Mesothelial cell of epicardium (in vitro differentiated cells): Measurements from ENCODE around the gene UPF3A. TPM values are rescaled to one million over a fixed set of nuclear protein-coding genes. Genes with fewer than 3 reads are reported as not detected.
"Not testable (repeated sequence)": the region's sequence is repeated elsewhere in the genome, so short reads cannot be mapped to it uniquely, and the experiment has no call there.

ENCODE experiments used
- DNase-seq, 2 experiments: peaks; one replicate each; pipeline ENCODE4 v3.0.0; 2021; ENCODE audit warnings: low spot score in 2 of 2; ENCODE audit not compliant: unreplicated experiment in 2 of 2
- H3K27ac Mint-ChIP-seq: 2 replicates; pipeline ENCODE4 v1.8.0; 2021; ENCODE audit warnings: mixed read lengths
- H3K27me3 Mint-ChIP-seq: 2 replicates; pipeline ENCODE4 v1.8.0; 2021; ENCODE audit warnings: low read depth, mixed read lengths
- H3K36me3 Mint-ChIP-seq: 2 replicates; pipeline ENCODE4 v1.8.0; 2021; ENCODE audit warnings: mixed read lengths
- H3K4me1 Mint-ChIP-seq: 2 replicates; pipeline ENCODE4 v1.8.0; 2021; ENCODE audit warnings: mixed read lengths
- H3K4me3 Mint-ChIP-seq: 2 replicates; pipeline ENCODE4 v1.8.0; 2021; ENCODE audit warnings: mild to moderate bottlenecking, moderate library complexity, mixed read lengths
- H3K9me3 Mint-ChIP-seq: 2 replicates; pipeline ENCODE4 v1.8.0; 2021; ENCODE audit warnings: mixed read lengths
- CTCF ChIP-seq: fragments of 200-600 bp; sonication (generic); IDR thresholded peaks from one replicate; pipeline ENCODE4 v1.5.0; 2021; ENCODE audit warnings: antibody characterized with exemption; ENCODE audit not compliant: unreplicated experiment
- total RNA-seq: library from RNA; stranded (reverse); gene quantifications from 3 replicates; pipeline ENCODE4 v1.2.1, GENCODE V29; 2021

UPF3A gene
- total RNA-seq, 1 donor from 2014 or later, result 123 TPM

GRCh38 chr13:114248011-114248410, 33.4 kb upstream of the UPF3A start:
- peaks cover 48% of the 10 kb centered on the region for H3K36me3 Mint-ChIP-seq
- TF ChIP-seq CTCF, result no peak

GRCh38 chr13:114249077-114249476, 32.3 kb upstream of the UPF3A start:
- no peaks in the 10 kb centered on the region for H3K9me3 Mint-ChIP-seq
- no peak for TF ChIP-seq CTCF
- no peaks in the 10 kb centered on the region for H3K27me3 Mint-ChIP-seq
- no peaks in the 10 kb centered on the region for H3K4me1 Mint-ChIP-seq
- peaks cover 46% of the 10 kb centered on the region for H3K36me3 Mint-ChIP-seq
- H3K27ac Mint-ChIP-seq, result no peak overlapping the region
- DNase-seq, result no peak
- H3K4me3 Mint-ChIP-seq, result no peak overlapping the region

More at GRCh38 chr13:114248011-114248410, 33.4 kb upstream of the UPF3A start:
- no peak overlapping the region for H3K4me3 Mint-ChIP-seq
- no peak for DNase-seq
- no peaks in the 10 kb centered on the region for H3K4me1 Mint-ChIP-seq
- no peaks in the 10 kb centered on the region for H3K9me3 Mint-ChIP-seq
- no peak overlapping the region for H3K27ac Mint-ChIP-seq
- no peaks in the 10 kb centered on the region for H3K27me3 Mint-ChIP-seq

- not testable (repeated sequence) for H3K4me3 Mint-ChIP-seq, H3K4me1 Mint-ChIP-seq, DNase-seq, H3K27ac Mint-ChIP-seq, H3K9me3 Mint-ChIP-seq, H3K27me3 Mint-ChIP-seq
- peaks cover 50% of the 10 kb centered on the region for H3K36me3 Mint-ChIP-seq
Measured at GRCh38 chr13:114251639-114252440, 29.6 kb upstream of the UPF3A start.

GRCh38 chr13:114256547-114256946, 24.9 kb upstream of the UPF3A start:
- Mint-ChIP-seq H3K4me1 (no peaks in the 10 kb centered on the region), H3K27me3 (no peaks in the 10 kb centered on the region), H3K9me3 (no peaks in the 10 kb centered on the region), H3K36me3 (peaks cover 54% of the 10 kb centered on the region), H3K27ac (no peak overlapping the region), H3K4me3 (no peak overlapping the region)
- DNase-seq, result no peak
- no peak for TF ChIP-seq CTCF

GRCh38 chr13:114257014-114257413, 24.4 kb upstream of the UPF3A start:
- Mint-ChIP-seq H3K27me3 (no peaks in the 10 kb centered on the region), H3K36me3 (peaks cover 55% of the 10 kb centered on the region), H3K9me3 (no peaks in the 10 kb centered on the region), H3K4me1 (no peaks in the 10 kb centered on the region), H3K27ac (no peak overlapping the region), H3K4me3 (no peak overlapping the region)
- no peak for TF ChIP-seq CTCF
- DNase-seq, result no peak

- no peaks in the 10 kb centered on the region for H3K4me1 Mint-ChIP-seq
- no peak for DNase-seq
- H3K9me3 Mint-ChIP-seq, result no peaks in the 10 kb centered on the region
- no peaks in the 10 kb centered on the region for H3K27me3 Mint-ChIP-seq
- TF ChIP-seq CTCF, result no peak
- H3K36me3 Mint-ChIP-seq, result peaks cover 56% of the 10 kb centered on the region
- H3K4me3 Mint-ChIP-seq, result no peak overlapping the region
- H3K27ac Mint-ChIP-seq, result no peak overlapping the region
Measured at GRCh38 chr13:114258589-114258988, 22.8 kb upstream of the UPF3A start.
